Tibial nerve (tissue), 4 donors: Measurements from ENCODE around the gene ADAMTS17. TPM values are rescaled to one million over a fixed set of nuclear protein-coding genes. Genes with fewer than 3 reads are reported as not detected.

Experiments
- DNase-seq, 2 donors: peaks; one replicate each; pipeline ENCODE4 v3.0.0-alpha.2; 2019; ENCODE audit warnings: low spot score in 2 of 2
- H3K27ac ChIP-seq, 4 donors: fragments of 200-600 bp; sonication (generic) in 3 of 4; one replicate each; pipeline ENCODE4 v1.5.1; 2017 to 2019; ENCODE audit warnings: mild to moderate bottlenecking in 1 of 4
- H3K27me3 ChIP-seq, 2 donors: fragments of 200-600 bp; sonication (generic) in 1 of 2; one replicate each; pipeline versions ENCODE4 v1.5.1 to v1.6.0; 2017 to 2019
- H3K36me3 ChIP-seq, 3 donors: fragments of 200-600 bp; sonication (generic); one replicate each; pipeline ENCODE4 v1.5.1; 2018 to 2019
- H3K4me1 ChIP-seq, 4 donors: fragments of 200-600 bp; sonication (generic) in 3 of 4; one replicate each; pipeline ENCODE4 v1.5.1; 2017 to 2019
- H3K4me3 ChIP-seq, 4 donors: fragments of 200-600 bp; sonication (generic) in 3 of 4; one replicate each; pipeline ENCODE4 v1.5.1; 2017 to 2019; ENCODE audit warnings: mild to moderate bottlenecking in 1 of 4, moderate library complexity in 1 of 4
- H3K9me3 ChIP-seq, 4 donors: fragments of 200-600 bp; sonication (generic) in 3 of 4; one replicate each; pipeline ENCODE4 v1.5.1; 2017 to 2019
- CTCF ChIP-seq, 5 experiments: fragments of 200-600 bp in 3 of 5; fragments of 450-650 bp in 2 of 5; sonication (generic) in 3 of 5; IDR thresholded peaks; one replicate each; pipeline ENCODE4 v1.5.1; 2016 to 2019; ENCODE audit warnings: antibody characterized with exemption in 5 of 5, mild to moderate bottlenecking in 3 of 5, moderate library complexity in 2 of 5
- EP300 ChIP-seq, 2 donors: sonication (generic); formaldehyde crosslinking; IDR thresholded peaks; one replicate each; pipeline ENCODE4 v1.6.1; 2017; ENCODE audit warnings: antibody characterized with exemption in 2 of 2, mild to moderate bottlenecking in 1 of 2
- POLR2A ChIP-seq, 2 donors: fragments of 450-650 bp; IDR thresholded peaks; one replicate each; pipeline ENCODE4 v1.6.1; 2017; ENCODE audit warnings: antibody characterized with exemption in 2 of 2, mild to moderate bottlenecking in 2 of 2, moderate library complexity in 2 of 2
- whole genome bisulfite sequencing, 2 donors: methylation state at CpG; one replicate each; pipeline ENCODE4 v1.1.5; 2018; 5-methylcytosine and 5-hydroxymethylcytosine counted together
- total RNA-seq, 4 donors: library from RNA; depleted of rRNA; stranded (reverse); fragments of >200 nt; gene quantifications; one replicate each; pipeline ENCODE4 v1.1.0, GENCODE V29; 2016

The ADAMTS17 gene
- total RNA-seq, 4 donors from 2014 or later = 0.66 to 5.5 (median 3.7) TPM

DNA sequence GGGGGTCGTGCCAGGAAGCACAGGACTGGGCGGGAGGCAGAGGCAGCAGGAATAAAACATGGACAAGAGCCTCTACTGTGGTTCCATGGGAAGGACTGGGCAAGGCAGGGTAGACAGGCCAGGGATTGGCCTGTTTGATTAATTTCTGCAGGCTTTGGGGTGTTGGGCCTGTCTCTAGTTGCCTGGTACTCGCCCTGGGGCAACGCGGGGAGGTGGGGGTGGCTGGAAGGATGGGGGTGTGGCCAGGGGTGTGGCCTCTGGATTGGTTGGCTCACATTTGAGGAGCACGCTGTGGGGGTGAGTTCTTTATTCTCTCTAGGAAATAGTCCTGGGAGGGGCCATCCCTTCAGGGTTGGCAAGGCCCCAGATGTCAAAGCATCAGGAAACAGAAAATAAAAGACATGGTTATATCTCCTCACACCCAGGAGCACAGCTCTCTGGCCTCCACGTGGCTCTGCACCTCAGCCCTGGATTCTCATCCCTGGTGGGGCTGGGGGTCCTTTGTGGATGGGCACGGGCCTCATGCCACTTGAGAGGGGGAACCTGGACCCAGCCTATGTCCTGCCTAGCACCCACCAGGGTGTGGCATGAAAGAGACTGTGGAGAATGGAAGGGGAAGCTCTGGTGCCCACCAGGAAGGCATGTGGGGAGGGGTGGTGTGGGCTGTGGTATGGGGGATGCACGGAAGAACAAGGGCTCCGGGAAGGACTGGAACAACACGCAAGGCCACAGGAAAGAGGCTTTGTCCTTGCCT is 385.6 kb downstream of the ADAMTS17 start:
- WGBS, 2 donors = 78 to 80% methylated on average over 11 of the region's 11 CpGs
- no peaks in the 10 kb centered on the region for H3K9me3 ChIP-seq
- no peaks in the 10 kb centered on the region for H3K27me3 ChIP-seq
- H3K36me3 ChIP-seq = no peaks in the 10 kb centered on the region
- no peak for DNase-seq
- no peak for TF ChIP-seq POLR2A (IDR thresholded peaks at IDR 0.05)
- TF ChIP-seq CTCF (IDR thresholded peaks at IDR 0.05) = no peak
- TF ChIP-seq EP300 (IDR thresholded peaks at IDR 0.05) = no peak
- no peak overlapping the region for H3K27ac ChIP-seq
- peaks cover 0 to 7% (median 0%) of the 10 kb centered on the region in 4 donors for H3K4me1 ChIP-seq
- no peak overlapping the region for H3K4me3 ChIP-seq

- H3K27me3 ChIP-seq = no peaks in the 10 kb centered on the region
- H3K36me3 ChIP-seq = no peaks in the 10 kb centered on the region
- H3K4me3 ChIP-seq = no peak overlapping the region
- no peaks in the 10 kb centered on the region for H3K9me3 ChIP-seq
- no peak overlapping the region for H3K27ac ChIP-seq
- 88 to 96% methylated on average over 6 of the region's 6 CpGs for WGBS, 2 donors
- no peak for DNase-seq
- no peak for TF ChIP-seq CTCF (IDR thresholded peaks at IDR 0.05)
- H3K4me1 ChIP-seq = peaks cover 0 to 7% (median 0%) of the 10 kb centered on the region in 4 donors
Observed at GRCh38 chr15:99955532-99955931, 386.2 kb downstream of the ADAMTS17 start.

GRCh38 chr15:99955181-99955525 is 386.6 kb downstream of the ADAMTS17 start:
- Histone ChIP-seq H3K9me3 (peaks cover 0 to 1% (median under 1%) of the 10 kb centered on the region in 4 donors), H3K4me1 (peaks cover 0 to 7% (median 0%) of the 10 kb centered on the region in 4 donors), H3K36me3 (no peaks in the 10 kb centered on the region), H3K4me3 (no peak overlapping the region), H3K27me3 (no peaks in the 10 kb centered on the region), H3K27ac (no peak overlapping the region)
- TF ChIP-seq EP300 (IDR thresholded peaks at IDR 0.05) = no peak
- TF ChIP-seq POLR2A (IDR thresholded peaks at IDR 0.05) = no peak
- TF ChIP-seq CTCF (IDR thresholded peaks at IDR 0.05) = no peak
- WGBS, 2 donors = 93 to 94% methylated on average over 1 of the region's 1 CpG
- no peak for DNase-seq

GRCh38 chr15:99954361-99955180 is 387.2 kb downstream of the ADAMTS17 start:
- peaks cover 0 to 4% (median 1%) of the 10 kb centered on the region in 4 donors for H3K9me3 ChIP-seq
- no peaks in the 10 kb centered on the region for H3K27me3 ChIP-seq
- peaks cover 0 to 7% (median 0%) of the 10 kb centered on the region in 4 donors for H3K4me1 ChIP-seq
- TF ChIP-seq POLR2A (IDR thresholded peaks at IDR 0.05) (no peak), CTCF (IDR thresholded peaks at IDR 0.05) (no peak), EP300 (IDR thresholded peaks at IDR 0.05) (no peak)
- peak; percentile 33 to 67 for DNase-seq
- H3K27ac ChIP-seq = no peak overlapping the region
- no peak overlapping the region for H3K4me3 ChIP-seq
- WGBS, 2 donors = 55 to 65% methylated on average over 11 of the region's 11 CpGs
- H3K36me3 ChIP-seq = no peaks in the 10 kb centered on the region

- TF ChIP-seq EP300 (IDR thresholded peaks at IDR 0.05) (no peak), POLR2A (IDR thresholded peaks at IDR 0.05) (no peak), CTCF (IDR thresholded peaks at IDR 0.05) (no peak)
- Histone ChIP-seq H3K4me3 (no peak overlapping the region), H3K36me3 (no peaks in the 10 kb centered on the region), H3K27me3 (no peaks in the 10 kb centered on the region), H3K9me3 (peaks cover 0 to 4% (median 1%) of the 10 kb centered on the region in 4 donors), H3K27ac (peak overlapping the region in 1 of 4 donors; percentile 28), H3K4me1 (peaks cover 0 to 7% (median 0%) of the 10 kb centered on the region in 4 donors)
- no peak for DNase-seq
- 85 to 90% methylated on average over 7 of the region's 7 CpGs for WGBS, 2 donors
Observed at GRCh38 chr15:99953886-99954285, 387.9 kb downstream of the ADAMTS17 start.
